GM21526 (cell line): ENCODE data around the gene PRSS21.

Source experiments
- ATAC-seq: cut with Tn5 transposase; IDR thresholded peaks from one replicate; pipeline ENCODE4 v1.9.1; 2021; ENCODE audit warnings: moderate library complexity; ENCODE audit not compliant: unreplicated experiment, low FRiP score

Gene PRSS21

DNA sequence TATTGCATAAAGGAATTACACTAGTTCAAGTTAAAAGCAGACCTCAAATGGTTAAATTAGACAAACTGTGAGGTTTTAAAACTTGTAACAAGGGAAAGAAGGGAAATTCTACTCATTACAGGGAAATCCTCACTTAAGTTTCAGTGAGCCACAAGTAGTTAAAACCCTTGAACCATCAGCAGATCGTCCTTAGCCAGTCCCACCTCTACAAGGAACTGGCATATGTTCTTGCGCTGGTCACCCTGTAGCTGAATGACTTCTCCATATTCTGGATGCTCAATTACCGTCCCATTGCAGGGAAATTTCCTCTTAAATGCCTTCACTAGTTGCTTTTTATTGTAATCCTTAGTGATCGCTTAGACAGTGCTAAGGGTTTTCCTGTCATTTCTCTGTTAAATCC lies 5.5 kb downstream of the PRSS21 start:
- ATAC-seq = no peak

- no peak for ATAC-seq
Observed at GRCh38 chr16:2824626-2825025, 7.6 kb downstream of the PRSS21 start.

GRCh38 chr16:2825049-2825742 lies 8.2 kb downstream of the PRSS21 start:
- ATAC-seq = no peak

DNA sequence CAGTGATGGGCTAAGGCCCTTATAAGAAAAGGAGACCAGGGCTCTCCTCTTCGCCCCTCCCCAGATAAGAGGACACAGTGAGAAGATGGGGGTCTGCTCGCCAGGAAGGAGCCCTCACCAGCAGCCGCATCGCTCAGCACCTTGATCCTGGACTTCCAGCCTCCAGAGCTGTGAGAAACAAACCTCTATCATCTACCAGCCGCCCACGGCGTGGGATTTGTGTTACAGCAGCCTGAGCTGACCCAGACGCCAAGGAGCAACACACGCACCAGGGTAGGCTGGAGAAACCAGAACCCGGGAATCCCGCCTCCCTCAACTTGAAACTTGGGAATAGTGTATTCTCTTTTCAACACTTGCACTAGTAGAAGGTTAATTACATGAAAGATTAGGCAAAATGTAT lies 8.9 kb downstream of the PRSS21 start:
- ATAC-seq = no peak

DNA sequence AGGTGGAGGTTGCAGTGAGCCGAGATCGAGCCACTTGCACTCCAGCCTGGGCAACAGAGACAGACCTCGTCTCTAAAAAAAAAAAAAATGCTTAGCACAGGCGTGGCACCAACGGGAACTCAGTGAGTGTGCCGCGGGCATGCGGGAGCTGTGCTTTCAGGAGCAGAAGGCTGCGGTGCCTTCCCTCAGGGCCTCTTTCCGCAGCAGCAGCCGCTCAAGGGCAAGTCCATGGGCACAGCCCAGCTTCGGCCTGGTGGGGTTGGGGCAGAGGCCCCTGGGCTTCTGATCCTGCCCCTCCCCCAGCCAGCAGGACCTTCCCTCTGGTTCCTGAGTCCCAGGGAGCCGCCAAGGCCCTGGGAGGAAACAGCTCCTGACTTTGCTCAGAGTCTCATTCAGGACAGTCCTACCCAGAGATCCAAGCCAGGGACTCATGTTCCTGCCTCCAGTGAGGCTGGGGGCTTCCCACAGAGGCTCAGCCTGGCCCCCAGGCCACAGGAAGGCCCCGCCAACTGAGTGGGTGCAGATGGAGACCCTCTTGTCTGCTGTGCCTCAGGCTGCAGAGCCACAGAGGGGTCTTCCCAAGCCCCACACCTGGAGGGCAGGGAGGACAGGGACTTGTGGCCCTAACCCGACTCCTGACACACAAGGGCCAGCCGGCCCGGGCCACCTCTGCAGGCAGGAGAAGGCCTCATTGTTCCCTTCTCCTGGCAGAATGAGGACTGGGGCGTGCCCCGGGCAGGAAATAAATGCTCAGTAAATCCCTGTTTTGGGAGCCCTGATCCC lies 9.7 kb downstream of the PRSS21 start:
- no peak for ATAC-seq

- ATAC-seq = no peak
Observed at GRCh38 chr16:2827374-2827791, 10.3 kb downstream of the PRSS21 start.

GRCh38 chr16:2827831-2828520 lies 10.9 kb downstream of the PRSS21 start:
- no peak for ATAC-seq

- ATAC-seq = no peak
Observed at GRCh38 chr16:2828521-2828840, 11.4 kb downstream of the PRSS21 start.

DNA sequence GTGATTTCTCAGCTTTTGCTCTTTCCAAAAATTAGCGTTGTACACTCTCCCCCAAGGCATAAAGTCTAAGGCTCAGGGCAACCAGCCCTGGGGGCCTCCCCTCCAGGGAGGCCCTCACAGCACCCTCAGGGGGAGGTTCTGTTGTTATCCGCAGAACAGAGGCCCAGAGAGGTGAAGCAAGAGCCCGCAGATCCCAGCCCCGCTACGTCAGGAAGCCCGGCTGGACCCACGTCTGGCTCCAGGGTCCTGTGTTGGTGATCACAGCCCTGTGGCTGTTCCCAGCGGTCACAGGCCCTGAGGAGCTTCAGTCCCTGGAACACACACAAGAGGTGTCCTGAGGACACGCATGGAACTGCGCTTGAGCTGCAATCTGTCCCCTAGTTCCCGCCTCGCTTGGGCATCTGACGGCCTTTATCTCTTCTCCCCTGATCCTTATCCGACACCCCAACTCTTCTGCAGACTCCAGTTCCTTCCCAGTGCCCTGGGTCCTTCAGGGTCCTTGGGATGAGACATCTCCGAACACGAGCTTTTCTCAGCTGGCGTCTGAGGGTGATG lies 11.9 kb downstream of the PRSS21 start:
- no peak for ATAC-seq

DNA sequence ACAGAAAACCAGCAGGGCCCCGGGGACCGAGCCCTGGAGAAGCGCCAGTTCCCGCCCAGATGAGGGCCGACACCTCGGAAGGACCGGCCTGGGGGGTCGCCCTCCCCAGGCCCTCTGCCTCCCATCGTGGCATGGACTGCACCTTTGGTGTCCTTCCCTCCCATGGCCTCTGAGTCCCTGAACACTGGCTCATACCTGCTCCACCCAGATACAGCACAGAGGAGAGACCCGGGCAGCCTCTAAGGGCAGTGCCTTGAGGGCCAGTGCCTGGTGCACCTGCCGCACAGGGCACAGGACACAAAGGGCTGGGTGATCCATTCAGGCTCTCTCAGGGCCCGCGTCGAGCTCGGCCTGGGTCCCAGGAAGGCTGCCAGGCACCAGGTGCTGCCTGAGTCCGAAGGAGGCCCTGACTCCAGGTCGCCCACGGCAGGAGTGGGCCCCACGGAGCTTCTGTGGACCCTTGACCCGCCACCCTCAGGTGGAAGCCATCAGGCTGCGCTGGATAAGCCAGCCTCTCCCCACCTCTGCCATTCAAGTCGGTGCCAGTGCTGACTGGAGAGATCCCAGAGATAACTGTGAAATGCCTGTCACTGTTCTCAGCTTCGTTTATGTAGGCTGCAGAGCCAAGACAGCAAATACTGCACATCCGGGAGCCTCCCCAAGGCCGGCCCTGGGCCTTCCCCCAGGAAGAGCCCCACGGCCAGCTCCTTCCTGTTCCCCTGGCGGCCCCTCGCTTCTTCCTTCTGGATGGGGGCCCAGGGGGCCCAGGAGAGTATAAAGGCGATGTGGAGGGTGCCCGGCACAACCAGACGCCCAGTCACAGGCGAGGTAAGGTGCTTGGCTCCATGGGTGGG lies 12.7 kb downstream of the PRSS21 start, which contains the start of gene ZG16B:
ZG16B (plus strand) TSS at position 803 of the 854 bp plus-strand sequence. CDS start 139 bp downstream, outside the sequence.
- no peak for ATAC-seq

- no peak for ATAC-seq
Observed at GRCh38 chr16:2830355-2830695, 13.3 kb downstream of the PRSS21 start.

- ATAC-seq = no peak
Observed at GRCh38 chr16:2831203-2831602, 14.2 kb downstream of the PRSS21 start.

- ATAC-seq = no peak
Observed at GRCh38 chr16:2833776-2834175, 16.7 kb downstream of the PRSS21 start.

- ATAC-seq = no peak
Observed at GRCh38 chr16:2834968-2835367, 17.9 kb downstream of the PRSS21 start.

- ATAC-seq = no peak
Observed at GRCh38 chr16:2835638-2836493, 18.8 kb downstream of the PRSS21 start.

- ATAC-seq = no peak
Observed at GRCh38 chr16:2836646-2837508, 19.8 kb downstream of the PRSS21 start.

DNA sequence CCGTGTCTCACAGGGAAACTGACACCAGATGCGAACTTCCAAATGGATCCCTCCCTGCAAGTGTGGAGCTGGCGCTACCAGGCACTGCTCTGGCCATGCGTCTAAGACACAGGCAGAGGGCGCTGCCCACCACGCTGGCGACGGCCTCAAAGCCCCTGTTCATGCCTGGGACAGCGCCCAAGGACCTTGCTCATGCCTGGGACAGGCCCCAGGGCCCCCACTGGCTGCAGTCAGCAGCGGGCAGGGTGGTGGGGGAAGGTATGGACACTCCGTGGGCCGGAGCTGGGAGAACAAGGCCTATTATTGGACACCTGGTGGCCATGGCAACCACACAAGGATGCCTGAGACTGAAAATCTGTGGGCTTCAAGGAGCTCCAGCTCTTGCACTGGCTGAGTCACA lies 21.9 kb downstream of the PRSS21 start:
- no peak for ATAC-seq

DNA sequence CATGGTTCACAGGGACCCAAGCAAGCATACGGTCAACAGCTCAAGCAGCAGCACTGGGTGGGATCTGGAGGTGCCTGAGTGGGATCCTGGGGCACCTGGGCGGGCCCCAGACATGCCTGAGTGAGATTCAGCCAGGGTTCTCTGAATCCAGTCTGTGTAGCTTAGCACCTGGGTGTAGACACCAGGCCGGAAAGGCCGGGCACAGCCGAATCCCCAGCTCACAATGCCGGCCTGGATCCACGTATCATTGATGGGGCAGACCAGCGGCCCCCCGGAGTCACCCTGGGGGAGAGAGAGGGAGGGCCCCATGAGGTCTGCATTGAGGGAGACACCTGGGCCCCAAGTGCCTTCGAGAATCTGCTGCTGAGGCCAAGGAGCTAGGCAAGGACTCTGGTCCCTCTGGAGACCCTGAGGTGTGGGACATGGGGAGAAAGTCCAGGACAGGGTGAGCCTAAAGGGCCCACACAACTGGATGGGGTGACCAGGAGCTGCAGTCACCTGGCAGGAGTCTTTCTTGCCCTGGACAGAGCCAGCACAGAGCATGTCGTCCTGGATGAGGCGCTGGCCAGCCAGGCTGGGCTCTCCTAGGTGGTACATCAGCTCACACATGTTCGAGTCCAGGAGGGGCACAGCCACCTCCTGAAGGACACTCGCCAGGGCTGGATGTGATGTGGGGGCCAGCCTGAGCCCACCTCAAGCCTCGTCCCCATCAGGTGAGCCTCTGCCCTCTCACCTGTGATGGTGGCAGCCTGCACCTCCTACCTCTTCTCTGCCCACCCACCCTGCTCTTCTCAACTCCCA lies 22.8 kb downstream of the PRSS21 start:
- no peak for ATAC-seq
